Liver (tissue), 9 donors: ENCODE data around the gene KMT5C. TPM values are rescaled to one million over a fixed set of nuclear protein-coding genes. Genes with fewer than 3 reads are reported as not detected.

Experiments used
- DNase-seq: peaks from one replicate; pipeline ENCODE4 v3.0.0-alpha.2; 2017; ENCODE audit warnings: low spot score
- H3K27ac ChIP-seq, 2 donors: one replicate each; pipeline ENCODE4 v1.7.0; 2013; ENCODE audit warnings: inconsistent platforms in 2 of 2, low read length in 2 of 2, control low read depth in 1 of 2, low read depth in 1 of 2, mild to moderate bottlenecking in 1 of 2
- H3K27me3 ChIP-seq, 4 donors: one replicate each; pipeline versions ENCODE4 v1.6.1 to v1.7.0; 2013; ENCODE audit warnings: low read length in 3 of 4, inconsistent platforms in 1 of 4, mild to moderate bottlenecking in 1 of 4, moderate library complexity in 1 of 4; ENCODE audit not compliant: control insufficient read depth in 4 of 4, insufficient read depth in 4 of 4
- H3K36me3 ChIP-seq, 4 donors: one replicate each; pipeline versions ENCODE4 v1.6.1 to v1.7.0; 2013; ENCODE audit warnings: low read length in 3 of 4, mild to moderate bottlenecking in 3 of 4, low read depth in 1 of 4, moderate library complexity in 1 of 4; ENCODE audit not compliant: control insufficient read depth in 4 of 4, insufficient read depth in 3 of 4
- H3K4me1 ChIP-seq, 4 donors: one replicate each; pipeline versions ENCODE4 v1.6.1 to v1.7.0; 2013; ENCODE audit warnings: low read length in 3 of 4, mild to moderate bottlenecking in 3 of 4, moderate library complexity in 1 of 4; ENCODE audit not compliant: control insufficient read depth in 4 of 4, insufficient read depth in 4 of 4
- H3K4me3 ChIP-seq, 3 donors: one replicate each; pipeline versions ENCODE4 v1.6.1 to v1.7.0; 2013; ENCODE audit warnings: low read length in 3 of 3, control low read depth in 1 of 3, low read depth in 1 of 3, mild to moderate bottlenecking in 1 of 3
- H3K9ac ChIP-seq, 2 donors: one replicate each; pipeline ENCODE4 v1.7.0; 2013; ENCODE audit warnings: low read length in 2 of 2, mild to moderate bottlenecking in 2 of 2, moderate library complexity in 2 of 2, control low read depth in 1 of 2, low read depth in 1 of 2
- H3K9me3 ChIP-seq, 4 donors: one replicate each; pipeline versions ENCODE4 v1.6.1 to v1.7.0; 2013; ENCODE audit warnings: low read length in 3 of 4; ENCODE audit not compliant: control insufficient read depth in 4 of 4
- EGR1 ChIP-seq, 2 donors: IDR thresholded peaks; 2 replicates each; pipeline ENCODE4 v1.6.1; 2016 to 2018; ENCODE audit warnings: antibody characterized with exemption in 2 of 2, low read depth in 2 of 2
- FOXA1 ChIP-seq: IDR thresholded peaks from 2 replicates; pipeline ENCODE4 v1.6.1; 2016; ENCODE audit warnings: antibody characterized with exemption
- FOXA2 ChIP-seq: IDR thresholded peaks from 2 replicates; pipeline ENCODE4 v1.6.1; 2016; ENCODE audit warnings: antibody characterized with exemption
- GABPA ChIP-seq, 2 donors: IDR thresholded peaks in 1 of 2; conservative IDR thresholded peaks in 1 of 2; 2 replicates each; pipeline ENCODE4 v1.6.1; 2016; ENCODE audit warnings: antibody characterized with exemption in 2 of 2, mild to moderate bottlenecking in 1 of 2, moderate library complexity in 1 of 2
- HNF4A ChIP-seq, 2 donors: conservative IDR thresholded peaks; 2 replicates each; pipeline ENCODE4 v1.6.1; 2016; ENCODE audit warnings: antibody characterized with exemption in 2 of 2, mild to moderate bottlenecking in 2 of 2
- HNF4G ChIP-seq: IDR thresholded peaks from 2 replicates; pipeline ENCODE4 v1.6.1; 2016; ENCODE audit warnings: antibody characterized with exemption
- NR2F2 ChIP-seq: IDR thresholded peaks from 2 replicates; pipeline ENCODE4 v1.6.1; 2016; ENCODE audit warnings: antibody characterized with exemption
- RAD21 ChIP-seq, 2 donors: IDR thresholded peaks; 2 replicates each; pipeline ENCODE4 v1.6.1; 2016; ENCODE audit warnings: antibody characterized with exemption in 2 of 2, mild to moderate bottlenecking in 2 of 2
- RXRA ChIP-seq, 2 donors: IDR thresholded peaks; 2 replicates each; pipeline ENCODE4 v1.6.1; 2017 to 2018; ENCODE audit warnings: antibody characterized with exemption in 2 of 2, mild to moderate bottlenecking in 1 of 2
- SP1 ChIP-seq: IDR thresholded peaks from 2 replicates; pipeline ENCODE4 v1.6.1; 2018; ENCODE audit warnings: antibody characterized with exemption, mild to moderate bottlenecking
- TAF1 ChIP-seq: conservative IDR thresholded peaks from 2 replicates; pipeline ENCODE4 v1.6.1; 2016; ENCODE audit warnings: antibody characterized with exemption, mild to moderate bottlenecking
- YY1 ChIP-seq: IDR thresholded peaks from 2 replicates; pipeline ENCODE4 v1.6.1; 2016; ENCODE audit warnings: antibody characterized with exemption, mild to moderate bottlenecking
- WGBS: extraction: QIAGEN DNeasy Blood & Tissue Kit; methylation state at CpG from one replicate; pipeline ENCODE4 v1.1.7; 2013; 5-methylcytosine and 5-hydroxymethylcytosine counted together
- polyA plus RNA-seq, 2 donors: library from polyadenylated mRNA; stranded (reverse) in 1 of 2; unstranded in 1 of 2; fragments of 200-250 nt in 1 of 2; fragments of >200 nt in 1 of 2; fragmentation: Nextera tagmentation in 1 of 2; extraction: Ambion mirVana in 1 of 2; gene quantifications; one replicate each; pipeline versions ENCODE4 v1.2.1 to v1.2.3, GENCODE V29; 2013 to 2015
- total RNA-seq, 2 donors: library from RNA; depleted of rRNA; stranded (reverse); fragments of >200 nt; gene quantifications; one replicate each; pipeline ENCODE4 v1.2.3, GENCODE V29; 2014
- TF ChIP-seq, protein P1 (sequence below): IDR thresholded peaks from 2 replicates; pipeline ENCODE4 v1.6.1; 2016; ENCODE audit warnings: antibody characterized with exemption
- TF ChIP-seq, protein P2 (sequence below): IDR thresholded peaks from 2 replicates; pipeline ENCODE4 v1.6.1; 2016; ENCODE audit warnings: antibody characterized with exemption
- TF ChIP-seq, protein P3 (sequence below): IDR thresholded peaks from 2 replicates; pipeline ENCODE4 v1.6.1; 2016; ENCODE audit warnings: antibody characterized with exemption
- TF ChIP-seq, protein P4 (sequence below): fragments of 150-350 bp; IDR thresholded peaks from 2 replicates; pipeline ENCODE4 v1.5.1; 2017; ENCODE audit warnings: improper control_type of control experiment, low read depth, low read length; ENCODE audit not compliant: missing input control
- TF ChIP-seq, protein P5 (sequence below): IDR thresholded peaks from 2 replicates; pipeline ENCODE4 v1.6.1; 2016; ENCODE audit warnings: antibody characterized with exemption, mild to moderate bottlenecking
- donor health status: healthy.
- donor health status: healthy.
- donor health status: healthy.
- donor health status: healthy.
- donor health status: healthy.

KMT5C gene
- total and polyA plus RNA-seq, 4 donors, result 1.1 to 11.6 (median 3.0) TPM

DNA sequence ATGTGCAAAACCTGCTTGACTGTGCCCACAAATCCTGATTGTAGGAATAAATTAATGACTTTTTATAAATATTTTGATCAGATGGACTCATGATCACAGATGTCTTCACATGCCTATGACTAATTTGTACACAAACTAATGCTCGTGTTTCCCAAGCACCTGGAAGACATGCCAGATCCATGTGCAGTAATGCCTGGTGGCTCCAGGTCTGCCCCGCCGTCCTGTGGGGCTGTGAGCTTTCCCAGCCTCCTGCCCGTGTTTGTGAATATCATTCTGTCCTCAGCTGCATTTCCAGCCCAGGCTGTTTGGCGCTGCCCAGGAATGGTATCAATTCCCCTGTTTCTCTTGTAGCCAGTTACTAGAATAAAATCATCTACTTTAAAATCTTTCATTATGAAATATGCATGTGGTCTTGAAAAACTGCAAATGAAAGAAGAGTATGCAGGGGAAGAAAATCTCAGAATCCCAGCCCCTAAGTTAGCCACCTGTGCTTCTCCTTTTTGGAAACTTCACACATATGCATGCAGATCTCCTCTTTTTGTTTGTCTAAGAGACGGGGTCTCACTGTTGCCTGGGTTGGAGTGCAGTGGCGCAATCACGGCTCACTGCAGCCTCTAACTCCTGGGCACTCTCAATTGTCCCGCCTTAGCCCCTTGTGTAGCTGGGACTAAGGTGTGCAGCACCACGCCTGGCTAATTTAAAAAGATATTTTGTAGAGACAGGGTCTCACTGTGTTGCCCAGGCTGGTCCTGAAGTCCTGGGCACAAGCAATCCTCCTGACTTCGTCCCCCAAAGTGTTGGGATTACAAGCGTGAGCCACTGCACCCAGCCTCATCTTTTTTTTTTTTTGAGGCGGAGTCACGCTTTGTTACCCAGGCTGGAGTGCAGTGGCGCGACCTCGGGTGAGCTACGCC is 52.3 kb downstream of the KMT5C start:
- H3K9me3 ChIP-seq, result no peaks in the 10 kb centered on the region
- no peak for TF ChIP-seq YY1
- TF ChIP-seq NR2F2, result no peak
- no peak for TF ChIP-seq GABPA (IDR thresholded peaks at IDR 0.05 in 1 of 2, conservative IDR thresholded peaks at IDR 0.05 in 1 of 2)
- no peak for TF ChIP-seq HNF4A (conservative IDR thresholded peaks at IDR 0.05)
- no peak for TF ChIP-seq RXRA (IDR thresholded peaks at IDR 0.05)
- TF ChIP-seq, protein P1, sequence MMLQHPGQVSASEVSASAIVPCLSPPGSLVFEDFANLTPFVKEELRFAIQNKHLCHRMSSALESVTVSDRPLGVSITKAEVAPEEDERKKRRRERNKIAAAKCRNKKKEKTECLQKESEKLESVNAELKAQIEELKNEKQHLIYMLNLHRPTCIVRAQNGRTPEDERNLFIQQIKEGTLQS, result no peak
- TF ChIP-seq FOXA2, result no peak
- TF ChIP-seq, protein P2, sequence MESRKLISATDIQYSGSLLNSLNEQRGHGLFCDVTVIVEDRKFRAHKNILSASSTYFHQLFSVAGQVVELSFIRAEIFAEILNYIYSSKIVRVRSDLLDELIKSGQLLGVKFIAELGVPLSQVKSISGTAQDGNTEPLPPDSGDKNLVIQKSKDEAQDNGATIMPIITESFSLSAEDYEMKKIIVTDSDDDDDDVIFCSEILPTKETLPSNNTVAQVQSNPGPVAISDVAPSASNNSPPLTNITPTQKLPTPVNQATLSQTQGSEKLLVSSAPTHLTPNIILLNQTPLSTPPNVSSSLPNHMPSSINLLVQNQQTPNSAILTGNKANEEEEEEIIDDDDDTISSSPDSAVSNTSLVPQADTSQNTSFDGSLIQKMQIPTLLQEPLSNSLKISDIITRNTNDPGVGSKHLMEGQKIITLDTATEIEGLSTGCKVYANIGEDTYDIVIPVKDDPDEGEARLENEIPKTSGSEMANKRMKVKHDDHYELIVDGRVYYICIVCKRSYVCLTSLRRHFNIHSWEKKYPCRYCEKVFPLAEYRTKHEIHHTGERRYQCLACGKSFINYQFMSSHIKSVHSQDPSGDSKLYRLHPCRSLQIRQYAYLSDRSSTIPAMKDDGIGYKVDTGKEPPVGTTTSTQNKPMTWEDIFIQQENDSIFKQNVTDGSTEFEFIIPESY, result no peak
- TF ChIP-seq RAD21 (IDR thresholded peaks at IDR 0.05), result no peak
- TF ChIP-seq SP1, result no peak
- TF ChIP-seq, protein P3, sequence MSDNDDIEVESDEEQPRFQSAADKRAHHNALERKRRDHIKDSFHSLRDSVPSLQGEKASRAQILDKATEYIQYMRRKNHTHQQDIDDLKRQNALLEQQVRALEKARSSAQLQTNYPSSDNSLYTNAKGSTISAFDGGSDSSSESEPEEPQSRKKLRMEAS, result no peak
- TF ChIP-seq, protein P4, sequence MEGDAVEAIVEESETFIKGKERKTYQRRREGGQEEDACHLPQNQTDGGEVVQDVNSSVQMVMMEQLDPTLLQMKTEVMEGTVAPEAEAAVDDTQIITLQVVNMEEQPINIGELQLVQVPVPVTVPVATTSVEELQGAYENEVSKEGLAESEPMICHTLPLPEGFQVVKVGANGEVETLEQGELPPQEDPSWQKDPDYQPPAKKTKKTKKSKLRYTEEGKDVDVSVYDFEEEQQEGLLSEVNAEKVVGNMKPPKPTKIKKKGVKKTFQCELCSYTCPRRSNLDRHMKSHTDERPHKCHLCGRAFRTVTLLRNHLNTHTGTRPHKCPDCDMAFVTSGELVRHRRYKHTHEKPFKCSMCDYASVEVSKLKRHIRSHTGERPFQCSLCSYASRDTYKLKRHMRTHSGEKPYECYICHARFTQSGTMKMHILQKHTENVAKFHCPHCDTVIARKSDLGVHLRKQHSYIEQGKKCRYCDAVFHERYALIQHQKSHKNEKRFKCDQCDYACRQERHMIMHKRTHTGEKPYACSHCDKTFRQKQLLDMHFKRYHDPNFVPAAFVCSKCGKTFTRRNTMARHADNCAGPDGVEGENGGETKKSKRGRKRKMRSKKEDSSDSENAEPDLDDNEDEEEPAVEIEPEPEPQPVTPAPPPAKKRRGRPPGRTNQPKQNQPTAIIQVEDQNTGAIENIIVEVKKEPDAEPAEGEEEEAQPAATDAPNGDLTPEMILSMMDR, result no peak
- no peak for TF ChIP-seq EGR1 (IDR thresholded peaks at IDR 0.05; ENCODE audit: low read depth in 2 of 2)
- no peak for TF ChIP-seq TAF1
- TF ChIP-seq, protein P5, sequence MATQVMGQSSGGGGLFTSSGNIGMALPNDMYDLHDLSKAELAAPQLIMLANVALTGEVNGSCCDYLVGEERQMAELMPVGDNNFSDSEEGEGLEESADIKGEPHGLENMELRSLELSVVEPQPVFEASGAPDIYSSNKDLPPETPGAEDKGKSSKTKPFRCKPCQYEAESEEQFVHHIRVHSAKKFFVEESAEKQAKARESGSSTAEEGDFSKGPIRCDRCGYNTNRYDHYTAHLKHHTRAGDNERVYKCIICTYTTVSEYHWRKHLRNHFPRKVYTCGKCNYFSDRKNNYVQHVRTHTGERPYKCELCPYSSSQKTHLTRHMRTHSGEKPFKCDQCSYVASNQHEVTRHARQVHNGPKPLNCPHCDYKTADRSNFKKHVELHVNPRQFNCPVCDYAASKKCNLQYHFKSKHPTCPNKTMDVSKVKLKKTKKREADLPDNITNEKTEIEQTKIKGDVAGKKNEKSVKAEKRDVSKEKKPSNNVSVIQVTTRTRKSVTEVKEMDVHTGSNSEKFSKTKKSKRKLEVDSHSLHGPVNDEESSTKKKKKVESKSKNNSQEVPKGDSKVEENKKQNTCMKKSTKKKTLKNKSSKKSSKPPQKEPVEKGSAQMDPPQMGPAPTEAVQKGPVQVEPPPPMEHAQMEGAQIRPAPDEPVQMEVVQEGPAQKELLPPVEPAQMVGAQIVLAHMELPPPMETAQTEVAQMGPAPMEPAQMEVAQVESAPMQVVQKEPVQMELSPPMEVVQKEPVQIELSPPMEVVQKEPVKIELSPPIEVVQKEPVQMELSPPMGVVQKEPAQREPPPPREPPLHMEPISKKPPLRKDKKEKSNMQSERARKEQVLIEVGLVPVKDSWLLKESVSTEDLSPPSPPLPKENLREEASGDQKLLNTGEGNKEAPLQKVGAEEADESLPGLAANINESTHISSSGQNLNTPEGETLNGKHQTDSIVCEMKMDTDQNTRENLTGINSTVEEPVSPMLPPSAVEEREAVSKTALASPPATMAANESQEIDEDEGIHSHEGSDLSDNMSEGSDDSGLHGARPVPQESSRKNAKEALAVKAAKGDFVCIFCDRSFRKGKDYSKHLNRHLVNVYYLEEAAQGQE, result no peak
- no peak for TF ChIP-seq FOXA1
- TF ChIP-seq HNF4G, result no peak
- WGBS, result 85% methylated on average over 18 of the region's 18 CpGs
- H3K4me3 ChIP-seq, result no peak overlapping the region
- no peak overlapping the region for H3K9ac ChIP-seq
- peaks cover 4 to 18% (median 13%) of the 10 kb centered on the region in 4 donors for H3K4me1 ChIP-seq
- H3K27me3 ChIP-seq, result no peaks in the 10 kb centered on the region
- H3K27ac ChIP-seq, result no peak overlapping the region
- DNase-seq, result no peak
- peaks cover 10 to 30% (median 18%) of the 10 kb centered on the region in 4 donors for H3K36me3 ChIP-seq
